ENCODE data around the gene PEA15.

PEA15 gene

DNA sequence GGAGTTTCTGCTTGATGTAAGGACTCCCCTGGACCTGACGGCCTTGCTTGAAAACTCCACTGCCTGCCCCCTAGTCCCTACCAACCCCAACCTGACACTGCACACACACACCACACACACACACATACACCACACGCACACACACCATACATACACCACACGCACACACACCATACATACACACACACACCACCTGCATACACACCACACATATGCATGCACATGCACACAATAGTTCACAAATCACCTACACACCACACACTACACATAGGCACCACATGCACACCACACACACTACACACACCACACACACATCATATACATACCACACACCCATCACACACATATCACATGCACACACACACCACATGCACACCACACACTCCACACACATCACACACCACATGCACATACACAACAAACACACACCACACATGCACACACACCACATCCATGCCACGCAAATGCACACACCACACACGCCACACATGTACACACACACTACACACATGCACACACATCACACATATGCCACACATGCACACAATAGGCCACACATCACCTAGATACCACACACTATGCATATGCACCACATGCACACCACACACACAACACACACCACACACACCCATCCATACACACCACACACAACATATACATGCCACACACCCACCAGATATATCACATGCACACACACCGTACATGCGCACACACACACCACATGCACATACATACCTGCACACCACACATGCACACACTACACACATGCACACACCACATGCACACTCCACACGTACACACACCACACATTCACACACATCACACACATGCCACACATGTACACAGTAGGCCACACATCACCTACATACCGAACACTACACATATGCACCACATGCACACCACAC is 11.1 kb upstream of the PEA15 start:
- H3K4me1 ChIP-seq (ENCODE audit: control insufficient read depth, insufficient read depth, low read length) = peaks cover 13% of the 10 kb centered on the region; the same call in 1 of the 2 replicates
- WGBS (ENCODE audit: insufficient coverage, insufficient read length) = 100% methylated on average over 3 of the region's 9 CpGs
- no peak overlapping the region for H3K27ac ChIP-seq (ENCODE audit: low read length)
- DNase-seq (ENCODE audit: low read depth, low spot score) = no peak
- H3K9me3 ChIP-seq (ENCODE audit: control insufficient read depth, insufficient read depth, low read length) = no peaks in the 10 kb centered on the region
- no peaks in the 10 kb centered on the region for H3K36me3 ChIP-seq (ENCODE audit: control insufficient read depth, insufficient read depth, low read length)
- H3K4me3 ChIP-seq (ENCODE audit: low read length) = no peak overlapping the region
- H3K27me3 ChIP-seq (ENCODE audit: control insufficient read depth, insufficient read depth, low read length) = no peaks in the 10 kb centered on the region

DNA sequence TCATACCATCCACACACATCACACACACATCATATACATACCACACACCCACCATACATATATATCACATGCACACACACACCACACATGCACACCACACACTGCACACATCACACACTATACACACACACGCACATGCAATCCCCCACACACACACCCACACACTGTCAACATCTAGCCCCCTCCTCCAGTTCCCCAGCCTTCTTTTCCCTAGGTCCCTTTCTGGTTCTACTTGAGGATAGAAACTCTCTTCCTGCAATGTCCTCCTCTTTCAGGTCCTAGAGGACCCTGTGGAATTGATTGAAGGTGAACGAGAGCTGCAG is 10.5 kb upstream of the PEA15 start:
- Histone ChIP-seq H3K4me3 (ENCODE audit: low read length) (no peak overlapping the region), H3K27ac (ENCODE audit: low read length) (no peak overlapping the region), H3K9me3 (ENCODE audit: control insufficient read depth, insufficient read depth, low read length) (no peaks in the 10 kb centered on the region), H3K4me1 (ENCODE audit: control insufficient read depth, insufficient read depth, low read length) (peaks cover 13% of the 10 kb centered on the region; the same call in 1 of the 2 replicates), H3K36me3 (ENCODE audit: control insufficient read depth, insufficient read depth, low read length) (no peaks in the 10 kb centered on the region), H3K27me3 (ENCODE audit: control insufficient read depth, insufficient read depth, low read length) (no peaks in the 10 kb centered on the region)
- DNase-seq (ENCODE audit: low read depth, low spot score) = no peak
- no CpG with 5 or more reads among the region's 2 CpGs for WGBS (ENCODE audit: insufficient coverage, insufficient read length)

DNA sequence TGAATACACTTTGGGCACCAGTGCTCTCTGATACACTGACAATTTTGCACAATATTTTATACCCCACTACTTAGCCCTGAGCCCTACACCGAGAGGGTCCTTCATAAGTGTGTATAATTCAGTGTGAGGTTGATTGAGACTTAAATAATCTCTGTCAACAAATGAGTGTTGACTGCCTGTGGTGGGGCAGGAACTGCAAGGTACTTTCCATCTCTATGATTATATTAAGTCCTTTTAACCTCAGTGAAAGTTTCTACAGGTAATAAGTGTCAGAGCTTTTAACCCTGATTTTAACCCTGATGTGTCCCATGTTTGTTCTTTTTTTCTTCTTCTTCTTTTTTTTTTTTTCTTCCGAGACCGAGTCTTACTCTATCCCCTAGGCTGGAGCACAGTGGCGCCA is 9.0 kb upstream of the PEA15 start:
- no peaks in the 10 kb centered on the region for H3K36me3 ChIP-seq (ENCODE audit: control insufficient read depth, insufficient read depth, low read length)
- no peaks in the 10 kb centered on the region for H3K9me3 ChIP-seq (ENCODE audit: control insufficient read depth, insufficient read depth, low read length)
- H3K4me3 ChIP-seq (ENCODE audit: low read length) = no peak overlapping the region
- DNase-seq (ENCODE audit: low read depth, low spot score) = no peak
- H3K27ac ChIP-seq (ENCODE audit: low read length) = no peak overlapping the region
- no CpG with 5 or more reads among the region's 4 CpGs for WGBS (ENCODE audit: insufficient coverage, insufficient read length)
- H3K27me3 ChIP-seq (ENCODE audit: control insufficient read depth, insufficient read depth, low read length) = no peaks in the 10 kb centered on the region
- peaks cover 11% of the 10 kb centered on the region; the same call in 1 of the 2 replicates for H3K4me1 ChIP-seq (ENCODE audit: control insufficient read depth, insufficient read depth, low read length)

DNA sequence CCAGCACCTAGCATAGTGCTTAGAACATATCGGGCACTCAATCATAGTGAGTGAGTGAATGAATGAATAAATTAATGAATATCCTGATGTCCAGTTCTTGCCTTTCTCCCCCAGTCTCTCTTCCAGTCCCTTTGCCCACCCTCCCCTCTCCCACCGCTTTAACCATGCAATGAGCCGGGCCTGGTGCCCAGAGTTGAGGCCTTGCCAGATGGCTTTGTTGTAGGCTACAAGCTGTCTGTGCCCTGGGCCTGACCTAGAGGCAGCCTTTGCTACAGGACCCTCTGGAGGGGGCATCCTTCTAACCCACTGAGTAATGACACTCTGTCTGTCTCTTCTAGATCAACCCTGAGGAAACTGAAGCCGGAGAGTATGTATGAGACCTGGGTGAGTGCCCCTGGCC is 8.0 kb upstream of the PEA15 start:
- no peaks in the 10 kb centered on the region for H3K36me3 ChIP-seq (ENCODE audit: control insufficient read depth, insufficient read depth, low read length)
- peaks cover 10% of the 10 kb centered on the region; the same call in 1 of the 2 replicates for H3K4me1 ChIP-seq (ENCODE audit: control insufficient read depth, insufficient read depth, low read length)
- H3K27ac ChIP-seq (ENCODE audit: low read length) = no peak overlapping the region
- H3K27me3 ChIP-seq (ENCODE audit: control insufficient read depth, insufficient read depth, low read length) = no peaks in the 10 kb centered on the region
- H3K9me3 ChIP-seq (ENCODE audit: control insufficient read depth, insufficient read depth, low read length) = no peaks in the 10 kb centered on the region
- H3K4me3 ChIP-seq (ENCODE audit: low read length) = no peak overlapping the region
- DNase-seq (ENCODE audit: low read depth, low spot score) = no peak
- WGBS (ENCODE audit: insufficient coverage, insufficient read length) = no CpG with 5 or more reads among the region's 4 CpGs

DNA sequence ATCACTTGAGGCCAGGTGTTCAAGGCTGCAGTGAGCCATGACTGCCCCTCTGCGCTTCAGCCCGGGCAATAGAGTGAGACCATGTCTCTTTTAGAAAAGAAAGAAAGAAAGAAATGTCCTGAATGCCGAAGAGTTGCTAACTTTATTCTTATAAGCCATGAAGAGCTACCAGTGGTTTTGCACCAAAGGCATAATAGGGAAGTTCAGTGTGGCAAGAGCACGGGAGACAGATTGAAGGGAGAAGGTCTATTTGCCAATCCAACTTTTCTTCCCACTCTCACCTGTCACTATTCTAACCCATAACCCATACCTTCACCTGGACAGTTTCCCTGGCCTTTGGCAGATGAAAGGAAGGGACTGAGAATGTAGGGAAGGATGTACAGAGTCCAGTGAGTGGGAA is 4.4 kb upstream of the PEA15 start:
- Histone ChIP-seq H3K9me3 (ENCODE audit: control insufficient read depth, insufficient read depth, low read length) (no peaks in the 10 kb centered on the region), H3K36me3 (ENCODE audit: control insufficient read depth, insufficient read depth, low read length) (no peaks in the 10 kb centered on the region), H3K27ac (ENCODE audit: low read length) (no peak overlapping the region), H3K4me1 (ENCODE audit: control insufficient read depth, insufficient read depth, low read length) (peaks cover 2% of the 10 kb centered on the region; the same call in 1 of the 2 replicates), H3K4me3 (ENCODE audit: low read length) (no peak overlapping the region), H3K27me3 (ENCODE audit: control insufficient read depth, insufficient read depth, low read length) (no peaks in the 10 kb centered on the region)
- WGBS (ENCODE audit: insufficient coverage, insufficient read length) = no CpG with 5 or more reads among the region's 4 CpGs
- DNase-seq (ENCODE audit: low read depth, low spot score) = no peak

DNA sequence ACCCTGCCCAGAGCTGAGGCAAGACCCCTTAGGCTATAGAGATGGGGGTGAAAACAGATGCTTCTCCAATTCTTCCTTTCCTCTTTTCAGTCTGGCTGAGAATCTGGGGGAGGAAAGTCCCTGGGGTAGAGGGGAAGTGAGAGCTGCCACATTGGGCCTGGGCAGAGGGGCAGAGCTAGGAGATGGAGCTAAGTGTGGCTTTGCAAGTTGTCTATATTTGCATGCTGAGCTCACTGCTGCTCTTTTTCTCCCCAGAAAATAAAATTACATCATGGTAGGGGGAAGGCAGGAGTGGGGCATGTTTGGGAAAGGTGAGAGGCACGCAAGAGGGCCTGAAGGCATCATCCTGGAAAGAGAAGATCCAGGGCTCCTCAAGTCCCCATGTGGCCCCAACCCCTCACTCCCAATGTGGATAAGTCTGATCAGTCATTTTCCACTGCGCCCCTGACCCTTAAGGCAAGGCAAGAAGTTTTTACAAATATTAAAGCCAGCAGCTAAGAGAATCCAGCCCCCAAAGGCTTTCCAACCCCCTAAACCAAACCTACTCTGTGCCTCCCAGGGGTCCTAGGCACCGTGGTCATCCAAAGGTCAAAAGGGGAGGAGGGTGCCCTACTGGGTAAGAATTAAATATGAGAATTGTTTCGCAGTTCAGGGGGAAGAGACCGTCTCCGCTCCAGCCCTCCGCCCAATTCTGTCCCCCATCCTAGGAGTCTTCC is 500 bp upstream of the PEA15 start:
- Histone ChIP-seq H3K4me1 (ENCODE audit: control insufficient read depth, insufficient read depth, low read length) (peaks cover 8% of the 10 kb centered on the region; the same call in 1 of the 2 replicates), H3K9me3 (ENCODE audit: control insufficient read depth, insufficient read depth, low read length) (no peaks in the 10 kb centered on the region), H3K27me3 (ENCODE audit: control insufficient read depth, insufficient read depth, low read length) (no peaks in the 10 kb centered on the region), H3K4me3 (ENCODE audit: low read length) (peak overlapping the region; percentile 20; the same call in 1 of the 2 replicates), H3K36me3 (ENCODE audit: control insufficient read depth, insufficient read depth, low read length) (no peaks in the 10 kb centered on the region), H3K27ac (ENCODE audit: low read length) (no peak overlapping the region)
- no peak for DNase-seq (ENCODE audit: low read depth, low spot score)
- no CpG with 5 or more reads among the region's 7 CpGs for WGBS (ENCODE audit: insufficient coverage, insufficient read length)

DNA sequence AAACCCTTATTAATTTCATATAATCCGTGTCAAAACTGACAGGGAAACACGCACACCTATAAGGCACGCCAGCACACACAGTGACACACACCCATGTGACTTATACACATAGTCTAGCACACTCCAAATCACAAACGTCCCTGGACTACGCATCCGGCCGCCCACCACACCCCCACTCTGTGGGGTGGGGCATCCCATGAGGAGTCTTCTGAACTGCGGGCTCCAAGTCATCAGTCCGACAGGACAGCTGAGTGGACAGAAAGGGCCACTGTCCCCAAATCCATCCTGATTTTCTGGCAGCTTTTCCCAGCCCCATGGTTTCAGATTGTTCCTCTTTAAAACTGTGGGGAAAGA is 829 bp downstream of the PEA15 start:
- Histone ChIP-seq H3K4me1 (ENCODE audit: control insufficient read depth, insufficient read depth, low read length) (peaks cover 10% of the 10 kb centered on the region), H3K36me3 (ENCODE audit: control insufficient read depth, insufficient read depth, low read length) (no peaks in the 10 kb centered on the region), H3K27ac (ENCODE audit: low read length) (no peak overlapping the region), H3K9me3 (ENCODE audit: control insufficient read depth, insufficient read depth, low read length) (no peaks in the 10 kb centered on the region), H3K27me3 (ENCODE audit: control insufficient read depth, insufficient read depth, low read length) (no peaks in the 10 kb centered on the region), H3K4me3 (ENCODE audit: low read length) (peak overlapping the region; percentile 76; the same call in 1 of the 2 replicates)
- no CpG with 5 or more reads among the region's 9 CpGs for WGBS (ENCODE audit: insufficient coverage, insufficient read length)
- no peak for DNase-seq (ENCODE audit: low read depth, low spot score)

DNA sequence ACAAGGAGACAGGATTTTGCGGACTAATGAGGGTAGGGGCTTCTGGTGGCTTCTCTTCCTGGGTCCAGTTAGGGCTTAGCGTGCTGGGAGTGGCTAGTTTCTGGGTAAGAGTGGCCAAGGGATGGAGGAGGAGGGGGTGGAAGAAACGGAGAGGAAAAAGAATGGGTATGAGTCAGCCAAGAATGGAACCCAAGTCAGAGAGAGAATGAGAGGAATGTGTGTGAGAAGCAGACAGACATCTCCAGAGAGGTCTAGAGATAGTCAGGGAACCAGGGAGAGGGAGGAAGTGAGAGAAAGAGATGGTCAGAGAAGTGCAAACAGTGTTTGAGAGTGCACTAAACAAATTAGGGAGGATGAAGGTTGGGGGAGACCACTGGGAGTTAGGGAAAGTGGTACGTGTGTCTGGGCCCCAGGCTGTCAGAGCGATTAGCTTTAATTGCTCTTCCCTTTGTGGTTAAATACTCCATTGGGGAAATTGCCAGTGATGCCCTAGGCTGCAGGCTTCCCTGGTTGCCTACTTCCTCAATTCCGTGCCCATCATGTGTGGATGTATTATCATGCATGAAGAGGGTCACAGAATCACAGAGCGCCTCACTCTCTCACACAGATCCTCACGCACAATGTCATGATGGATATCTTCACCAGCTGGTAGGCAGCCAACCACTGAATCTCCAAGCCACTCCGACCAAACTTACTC is 1.4 kb downstream of the PEA15 start:
- DNase-seq (ENCODE audit: low read depth, low spot score) = peak; percentile 22
- no CpG with 5 or more reads among the region's 9 CpGs for WGBS (ENCODE audit: insufficient coverage, insufficient read length)
- Histone ChIP-seq H3K4me1 (ENCODE audit: control insufficient read depth, insufficient read depth, low read length) (peaks cover 10% of the 10 kb centered on the region), H3K4me3 (ENCODE audit: low read length) (no peak overlapping the region), H3K27me3 (ENCODE audit: control insufficient read depth, insufficient read depth, low read length) (no peaks in the 10 kb centered on the region), H3K9me3 (ENCODE audit: control insufficient read depth, insufficient read depth, low read length) (no peaks in the 10 kb centered on the region), H3K36me3 (ENCODE audit: control insufficient read depth, insufficient read depth, low read length) (no peaks in the 10 kb centered on the region), H3K27ac (ENCODE audit: low read length) (no peak overlapping the region)

DNA sequence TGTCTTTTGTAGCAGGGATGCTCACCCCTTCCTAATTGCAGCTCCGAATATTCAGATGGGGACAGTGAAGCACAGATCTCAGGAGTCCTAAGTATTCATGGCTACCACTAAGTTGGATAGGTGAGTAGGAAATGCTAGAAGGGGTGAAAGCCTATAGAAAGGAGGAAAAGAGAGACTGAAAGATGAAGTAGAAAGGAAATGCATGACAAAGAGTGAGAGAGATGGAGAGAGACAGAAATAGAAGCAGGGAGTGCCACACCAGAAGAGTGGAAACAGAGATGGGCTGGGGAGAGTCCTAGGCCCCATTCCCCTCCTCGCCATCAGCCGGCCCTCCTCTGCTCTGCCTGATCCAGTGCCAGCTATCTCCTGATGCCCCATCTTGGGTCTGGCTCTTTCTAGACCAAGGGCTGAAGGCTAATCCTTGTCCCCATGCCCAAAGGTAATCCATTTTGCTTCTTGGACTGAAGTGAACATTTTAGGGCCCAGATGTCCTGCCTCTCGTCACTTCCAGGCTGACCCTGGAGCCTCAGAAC is 2.0 kb downstream of the PEA15 start:
- Histone ChIP-seq H3K4me3 (ENCODE audit: low read length) (no peak overlapping the region), H3K4me1 (ENCODE audit: control insufficient read depth, insufficient read depth, low read length) (peaks cover 10% of the 10 kb centered on the region), H3K36me3 (ENCODE audit: control insufficient read depth, insufficient read depth, low read length) (no peaks in the 10 kb centered on the region), H3K27me3 (ENCODE audit: control insufficient read depth, insufficient read depth, low read length) (no peaks in the 10 kb centered on the region), H3K27ac (ENCODE audit: low read length) (no peak overlapping the region), H3K9me3 (ENCODE audit: control insufficient read depth, insufficient read depth, low read length) (no peaks in the 10 kb centered on the region)
- WGBS (ENCODE audit: insufficient coverage, insufficient read length) = no CpG with 5 or more reads among the region's 4 CpGs
- DNase-seq (ENCODE audit: low read depth, low spot score) = no peak

All from iPS DF 6.9 (cell line).